ENCODE measurements around the gene COL4A3.

Gene COL4A3

GRCh38 chr2:227337442-227337841 is 173.0 kb downstream of the COL4A3 start:
- no peak for DNase-seq (ENCODE audit: low read depth in 2 of 2, low spot score in 1 of 2)

DNA sequence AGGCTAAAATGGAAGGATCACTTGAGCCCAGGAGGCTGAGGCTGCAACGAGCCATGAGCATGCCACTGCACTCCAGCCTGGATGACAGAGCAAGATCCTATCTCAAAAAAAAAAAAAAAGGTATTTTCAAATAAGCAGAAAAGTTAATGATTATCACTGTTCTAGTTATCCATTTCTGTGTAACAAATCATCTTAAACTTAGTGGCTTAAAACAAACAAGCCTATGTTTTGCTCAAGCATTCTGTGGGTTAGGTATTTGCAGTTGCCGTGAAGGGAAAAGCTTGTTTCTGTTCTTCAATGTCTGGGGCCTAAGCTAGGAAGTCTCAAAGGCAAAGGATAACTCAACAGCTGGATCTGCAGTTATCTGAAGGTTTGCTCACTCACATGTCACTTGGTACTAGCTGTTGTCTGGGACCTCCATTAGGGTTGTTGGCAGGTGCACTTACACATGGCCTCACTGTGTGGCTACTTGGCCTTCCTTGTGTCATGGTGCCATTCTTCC is 174.7 kb downstream of the COL4A3 start:
- DNase-seq (ENCODE audit: low read depth in 2 of 2, low spot score in 1 of 2) = no peak

- no peak for DNase-seq (ENCODE audit: low read depth in 2 of 2, low spot score in 1 of 2)
Observed at GRCh38 chr2:227340106-227340505, 175.7 kb downstream of the COL4A3 start.

GRCh38 chr2:227341553-227341952 is 177.1 kb downstream of the COL4A3 start:
- no peak for DNase-seq (ENCODE audit: low read depth in 2 of 2, low spot score in 1 of 2)

GRCh38 chr2:227344231-227344630 is 179.8 kb downstream of the COL4A3 start:
- no peak for DNase-seq (ENCODE audit: low read depth in 2 of 2, low spot score in 1 of 2)

DNA sequence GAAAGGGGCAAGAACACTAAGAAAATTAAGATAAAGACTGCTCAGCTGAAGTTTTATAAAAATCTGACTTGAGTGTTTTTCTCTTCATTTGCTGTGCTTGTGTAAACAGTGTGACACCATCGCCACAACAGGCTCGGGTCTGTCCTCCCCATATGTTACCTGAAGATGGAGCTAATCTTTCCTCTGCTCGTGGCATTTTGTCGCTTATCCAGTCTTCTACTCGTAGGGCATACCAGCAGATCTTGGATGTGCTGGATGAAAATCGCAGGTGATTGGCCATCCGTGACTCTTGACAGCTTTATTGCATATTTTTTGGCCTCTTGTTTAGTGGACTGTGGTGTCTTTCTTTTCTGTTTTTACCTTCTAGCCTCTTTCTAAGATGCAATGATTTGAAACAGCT is 182.7 kb downstream of the COL4A3 start:
- DNase-seq (ENCODE audit: low read depth in 2 of 2, low spot score in 1 of 2) = no peak

GRCh38 chr2:227348324-227348723 is 183.9 kb downstream of the COL4A3 start:
- no peak for DNase-seq (ENCODE audit: low read depth in 2 of 2, low spot score in 1 of 2)

- no peak for DNase-seq (ENCODE audit: low read depth in 2 of 2, low spot score in 1 of 2)
Observed at GRCh38 chr2:227349989-227350612, 185.7 kb downstream of the COL4A3 start.

DNA sequence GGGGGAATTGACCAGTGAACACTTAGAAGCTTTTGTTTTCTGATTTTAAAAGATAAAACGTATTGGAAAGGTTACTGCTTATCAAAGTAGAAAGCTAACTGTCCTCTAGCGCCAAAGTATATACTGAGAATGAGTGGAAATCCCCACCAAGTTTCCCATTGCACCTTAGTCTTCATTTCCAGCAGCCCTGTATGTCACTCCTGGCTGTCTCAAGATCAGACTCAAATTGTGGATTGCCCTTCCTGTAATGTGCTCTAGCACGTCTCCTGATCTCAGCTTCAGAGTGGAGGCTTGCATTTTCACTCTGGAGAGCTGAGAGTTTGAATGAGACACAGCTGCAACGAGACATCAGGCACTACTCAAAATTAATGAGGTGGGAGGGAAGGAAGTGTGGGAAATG is 187.2 kb downstream of the COL4A3 start:
- no peak for DNase-seq (ENCODE audit: low read depth in 2 of 2, low spot score in 1 of 2)

- no peak for DNase-seq (ENCODE audit: low read depth in 2 of 2, low spot score in 1 of 2)
Observed at GRCh38 chr2:227360351-227360750, 195.9 kb downstream of the COL4A3 start.

- DNase-seq (ENCODE audit: low read depth in 2 of 2, low spot score in 1 of 2) = no peak
Observed at GRCh38 chr2:227363756-227364155, 199.3 kb downstream of the COL4A3 start.
